Activated CD4-positive, alpha-beta T cell treated with anti-CD3 and anti-CD28 coated beads for 36 hours (primary cell): ENCODE measurements around the gene KCNN3. TPM values are rescaled to one million over a fixed set of nuclear protein-coding genes. Genes with fewer than 3 reads are reported as not detected.

Source experiments
- total RNA-seq, 2 experiments: library from RNA; stranded (reverse); gene quantifications; one replicate each; pipeline ENCODE4 v1.2.3, GENCODE V29; 2021

The KCNN3 gene
- total RNA-seq, 2 experiments from 2014 or later, result 0.18 to 0.25 TPM

Other genes with a start within 250 kb of the KCNN3 start
- gene PMVK, start 66.4 kb upstream of the KCNN3 start, total RNA-seq, result 10 to 100 TPM; 17.0 to 36.9 TPM
- 10 to 100 TPM; 22.6 to 28.1 TPM for gene PBXIP1, start 85.8 kb upstream of the KCNN3 start, total RNA-seq
- 10 to 100 TPM; 24.5 to 25.6 TPM for gene PYGO2, start 91.5 kb upstream of the KCNN3 start, total RNA-seq
- 10 to 100 TPM; 45.9 to 65.7 TPM for gene SHC1, start 100.5 kb upstream of the KCNN3 start, total RNA-seq
- gene CKS1B, start 104.4 kb upstream of the KCNN3 start, total RNA-seq, result 100 to 1,000 TPM; 190 to 196 TPM
- gene FLAD1, start 113.1 kb upstream of the KCNN3 start, total RNA-seq, result 10 to 100 TPM; 38.0 to 42.4 TPM
- gene LENEP, start 123.3 kb upstream of the KCNN3 start, total RNA-seq, result under 1 TPM; 0.79 to 0.80 TPM
- gene ZBTB7B, start 132.5 kb upstream of the KCNN3 start, total RNA-seq, result 100 to 1,000 TPM in 1 of 2 experiments, 10 to 100 TPM in 1; 94.0 to 105 TPM
- gene DCST2, start 163.5 kb upstream of the KCNN3 start, total RNA-seq, result under 1 TPM; 0.46 to 0.67 TPM
- not detected for gene DCST1, start 163.5 kb upstream of the KCNN3 start, total RNA-seq
- gene ADAM15, start 181.0 kb upstream of the KCNN3 start, total RNA-seq, result 10 to 100 TPM; 42.4 to 48.8 TPM
- gene EFNA4, start 193.5 kb upstream of the KCNN3 start, total RNA-seq, result 1 to 10 TPM; 6.3 to 6.5 TPM
- 1 to 10 TPM; 5.1 to 6.9 TPM for gene EFNA3, start 208.6 kb upstream of the KCNN3 start, total RNA-seq